ENCODE measurements around the gene LYRM4.
"Not testable (repeated sequence)": the region's sequence is repeated elsewhere in the genome, so short reads cannot be mapped to it uniquely, and the experiment has no call there.

The LYRM4 gene

GRCh38 chr6:5078121-5078669 lies 182.6 kb downstream of the LYRM4 start:
- Histone ChIP-seq H3K9me3 (ENCODE audit: control insufficient read depth, insufficient read depth, low read depth, low read length) (no peaks in the 10 kb centered on the region), H3K9ac (ENCODE audit: low read length) (no peak overlapping the region), H3K27me3 (ENCODE audit: control insufficient read depth, insufficient read depth, low read length) (peaks cover 16% of the 10 kb centered on the region), H3K4me1 (ENCODE audit: control insufficient read depth, insufficient read depth, low read length) (no peaks in the 10 kb centered on the region), H3K36me3 (ENCODE audit: control insufficient read depth, insufficient read depth, low read length) (no peaks in the 10 kb centered on the region), H3K27ac (ENCODE audit: low read depth, low read length) (no peak overlapping the region), H3K4me3 (ENCODE audit: low read depth, low read length) (no peak overlapping the region)

- Histone ChIP-seq H3K4me3 (ENCODE audit: low read depth, low read length) (no peak overlapping the region), H3K4me1 (ENCODE audit: control insufficient read depth, insufficient read depth, low read length) (no peaks in the 10 kb centered on the region), H3K27me3 (ENCODE audit: control insufficient read depth, insufficient read depth, low read length) (peaks cover 3% of the 10 kb centered on the region), H3K36me3 (ENCODE audit: control insufficient read depth, insufficient read depth, low read length) (no peaks in the 10 kb centered on the region), H3K9me3 (ENCODE audit: control insufficient read depth, insufficient read depth, low read depth, low read length) (no peaks in the 10 kb centered on the region), H3K27ac (ENCODE audit: low read depth, low read length) (no peak overlapping the region), H3K9ac (ENCODE audit: low read length) (no peak overlapping the region)
Measured at GRCh38 chr6:5076931-5077330, 183.8 kb downstream of the LYRM4 start.

- Histone ChIP-seq H3K36me3 (ENCODE audit: control insufficient read depth, insufficient read depth, low read length) (no peaks in the 10 kb centered on the region), H3K27me3 (ENCODE audit: control insufficient read depth, insufficient read depth, low read length) (no peaks in the 10 kb centered on the region), H3K9me3 (ENCODE audit: control insufficient read depth, insufficient read depth, low read depth, low read length) (no peaks in the 10 kb centered on the region), H3K4me3 (ENCODE audit: low read depth, low read length) (no peak overlapping the region), H3K27ac (ENCODE audit: low read depth, low read length) (no peak overlapping the region), H3K9ac (ENCODE audit: low read length) (no peak overlapping the region), H3K4me1 (ENCODE audit: control insufficient read depth, insufficient read depth, low read length) (no peaks in the 10 kb centered on the region)
Measured at GRCh38 chr6:5073992-5074391, 186.8 kb downstream of the LYRM4 start.

- Histone ChIP-seq H3K9ac (ENCODE audit: low read length) (no peak overlapping the region), H3K4me3 (ENCODE audit: low read depth, low read length) (no peak overlapping the region), H3K4me1 (ENCODE audit: control insufficient read depth, insufficient read depth, low read length) (no peaks in the 10 kb centered on the region), H3K36me3 (ENCODE audit: control insufficient read depth, insufficient read depth, low read length) (no peaks in the 10 kb centered on the region), H3K9me3 (ENCODE audit: control insufficient read depth, insufficient read depth, low read depth, low read length) (peaks cover under 1% of the 10 kb centered on the region; the same call in 1 of the 2 replicates), H3K27ac (ENCODE audit: low read depth, low read length) (no peak overlapping the region), H3K27me3 (ENCODE audit: control insufficient read depth, insufficient read depth, low read length) (no peaks in the 10 kb centered on the region)
Measured at GRCh38 chr6:5072440-5072839, 188.3 kb downstream of the LYRM4 start.

GRCh38 chr6:5071216-5071615 lies 189.5 kb downstream of the LYRM4 start:
- Histone ChIP-seq H3K9ac (ENCODE audit: low read length) (no peak overlapping the region), H3K4me3 (ENCODE audit: low read depth, low read length) (no peak overlapping the region), H3K36me3 (ENCODE audit: control insufficient read depth, insufficient read depth, low read length) (no peaks in the 10 kb centered on the region), H3K27me3 (ENCODE audit: control insufficient read depth, insufficient read depth, low read length) (no peaks in the 10 kb centered on the region), H3K27ac (ENCODE audit: low read depth, low read length) (no peak overlapping the region), H3K9me3 (ENCODE audit: control insufficient read depth, insufficient read depth, low read depth, low read length) (peaks cover 5% of the 10 kb centered on the region; the same call in 1 of the 2 replicates), H3K4me1 (ENCODE audit: control insufficient read depth, insufficient read depth, low read length) (no peaks in the 10 kb centered on the region)

- H3K9ac ChIP-seq (ENCODE audit: low read length): no peak overlapping the region
- no peak overlapping the region for H3K4me3 ChIP-seq (ENCODE audit: low read depth, low read length)
- H3K27me3 ChIP-seq (ENCODE audit: control insufficient read depth, insufficient read depth, low read length): no peaks in the 10 kb centered on the region
- peaks cover 5% of the 10 kb centered on the region; the same call in 1 of the 2 replicates for H3K9me3 ChIP-seq (ENCODE audit: control insufficient read depth, insufficient read depth, low read depth, low read length)
- no peaks in the 10 kb centered on the region for H3K36me3 ChIP-seq (ENCODE audit: control insufficient read depth, insufficient read depth, low read length)
- no peak overlapping the region for H3K27ac ChIP-seq (ENCODE audit: low read depth, low read length)
- H3K4me1 ChIP-seq (ENCODE audit: control insufficient read depth, insufficient read depth, low read length): no peaks in the 10 kb centered on the region
Measured at GRCh38 chr6:5068153-5068751, 192.5 kb downstream of the LYRM4 start.

- Histone ChIP-seq H3K27me3 (ENCODE audit: control insufficient read depth, insufficient read depth, low read length) (no peaks in the 10 kb centered on the region), H3K27ac (ENCODE audit: low read depth, low read length) (no peak overlapping the region), H3K9ac (ENCODE audit: low read length) (no peak overlapping the region), H3K4me3 (ENCODE audit: low read depth, low read length) (no peak overlapping the region), H3K4me1 (ENCODE audit: control insufficient read depth, insufficient read depth, low read length) (no peaks in the 10 kb centered on the region), H3K36me3 (ENCODE audit: control insufficient read depth, insufficient read depth, low read length) (no peaks in the 10 kb centered on the region), H3K9me3 (ENCODE audit: control insufficient read depth, insufficient read depth, low read depth, low read length) (peaks cover 5% of the 10 kb centered on the region; the same call in 1 of the 2 replicates)
Measured at GRCh38 chr6:5067305-5067704, 193.4 kb downstream of the LYRM4 start.

GRCh38 chr6:5066456-5067093 lies 194.2 kb downstream of the LYRM4 start:
- H3K27ac ChIP-seq (ENCODE audit: low read depth, low read length): no peak overlapping the region
- no peaks in the 10 kb centered on the region for H3K4me1 ChIP-seq (ENCODE audit: control insufficient read depth, insufficient read depth, low read length)
- no peak overlapping the region for H3K4me3 ChIP-seq (ENCODE audit: low read depth, low read length)
- no peak overlapping the region for H3K9ac ChIP-seq (ENCODE audit: low read length)
- H3K9me3 ChIP-seq (ENCODE audit: control insufficient read depth, insufficient read depth, low read depth, low read length): peaks cover 5% of the 10 kb centered on the region; the same call in 1 of the 2 replicates
- H3K36me3 ChIP-seq (ENCODE audit: control insufficient read depth, insufficient read depth, low read length): no peaks in the 10 kb centered on the region
- H3K27me3 ChIP-seq (ENCODE audit: control insufficient read depth, insufficient read depth, low read length): no peaks in the 10 kb centered on the region

- no peak overlapping the region for H3K27ac ChIP-seq (ENCODE audit: low read depth, low read length)
- no peak overlapping the region for H3K9ac ChIP-seq (ENCODE audit: low read length)
- no peaks in the 10 kb centered on the region for H3K36me3 ChIP-seq (ENCODE audit: control insufficient read depth, insufficient read depth, low read length)
- no peak overlapping the region for H3K4me3 ChIP-seq (ENCODE audit: low read depth, low read length)
- peaks cover 5% of the 10 kb centered on the region; the same call in 1 of the 2 replicates for H3K9me3 ChIP-seq (ENCODE audit: control insufficient read depth, insufficient read depth, low read depth, low read length)
- H3K27me3 ChIP-seq (ENCODE audit: control insufficient read depth, insufficient read depth, low read length): no peaks in the 10 kb centered on the region
- H3K4me1 ChIP-seq (ENCODE audit: control insufficient read depth, insufficient read depth, low read length): no peaks in the 10 kb centered on the region
Measured at GRCh38 chr6:5063617-5064016, 197.1 kb downstream of the LYRM4 start.

- Histone ChIP-seq H3K27ac (ENCODE audit: low read depth, low read length) (no peak overlapping the region), H3K9me3 (ENCODE audit: control insufficient read depth, insufficient read depth, low read depth, low read length) (no peaks in the 10 kb centered on the region), H3K36me3 (ENCODE audit: control insufficient read depth, insufficient read depth, low read length) (no peaks in the 10 kb centered on the region), H3K27me3 (ENCODE audit: control insufficient read depth, insufficient read depth, low read length) (no peaks in the 10 kb centered on the region), H3K4me3 (ENCODE audit: low read depth, low read length) (no peak overlapping the region), H3K9ac (ENCODE audit: low read length) (no peak overlapping the region), H3K4me1 (ENCODE audit: control insufficient read depth, insufficient read depth, low read length) (no peaks in the 10 kb centered on the region)
Measured at GRCh38 chr6:5061152-5061551, 199.6 kb downstream of the LYRM4 start.

- H3K27ac ChIP-seq (ENCODE audit: low read depth, low read length); H3K9ac ChIP-seq (ENCODE audit: low read length); H3K4me3 ChIP-seq (ENCODE audit: low read depth, low read length); H3K36me3 ChIP-seq (ENCODE audit: control insufficient read depth, insufficient read depth, low read length); H3K4me1 ChIP-seq (ENCODE audit: control insufficient read depth, insufficient read depth, low read length); H3K9me3 ChIP-seq (ENCODE audit: control insufficient read depth, insufficient read depth, low read depth, low read length); H3K27me3 ChIP-seq (ENCODE audit: control insufficient read depth, insufficient read depth, low read length): not testable (repeated sequence)
Measured at GRCh38 chr6:5060439-5060838, 200.3 kb downstream of the LYRM4 start.

Measured in HUES6 (cell line).